HCT116 (cell line): ENCODE measurements around the gene SHKBP1.

Source experiments
- EZH2 ChIP-seq: fragments of 200-600 bp; sonication (generic); IDR thresholded peaks from 2 replicates; pipeline ENCODE4 v1.6.1; 2017; ENCODE audit warnings: antibody characterized with exemption, mixed run types
- POLR2AphosphoS5 ChIP-seq: IDR thresholded peaks from 2 replicates; pipeline ENCODE4 v1.6.1; 2011; ENCODE audit warnings: mild to moderate bottlenecking, low read depth, low read length, moderate library complexity
- SIN3A ChIP-seq: IDR thresholded peaks from 2 replicates; pipeline ENCODE4 v1.6.1; 2012; ENCODE audit warnings: low read depth
- TCF7L2 ChIP-seq: IDR thresholded peaks from 2 replicates; pipeline ENCODE4 v1.7.0; 2011; ENCODE audit warnings: borderline replicate concordance, inconsistent platforms; ENCODE audit not compliant: insufficient read depth, insufficient read length; ENCODE audit errors: extremely low read depth
- ZNF274 ChIP-seq: fragments of 200-500 bp; sonication (Bioruptor generic); IDR thresholded peaks from 2 replicates; pipeline ENCODE4 v1.6.1; 2014; ENCODE audit warnings: mild to moderate bottlenecking, low read depth, low read length, inconsistent platforms
- TF ChIP-seq, protein P1 (sequence below), 3 experiments: fragments of 200-600 bp in 1 of 3; sonication (generic) in 1 of 3; IDR thresholded peaks in 2 of 3; conservative IDR thresholded peaks in 1 of 3; 2 replicates each; pipeline ENCODE4 v1.5.1; 2012 to 2017; ENCODE audit warnings: low read depth in 2 of 3, low read length in 2 of 3, antibody characterized with exemption in 1 of 3, borderline replicate concordance in 1 of 3, control low read depth in 1 of 3, mild to moderate bottlenecking in 1 of 3, mixed read lengths in 1 of 3, mixed run types in 1 of 3, moderate library complexity in 1 of 3; ENCODE audit not compliant: insufficient read depth in 1 of 3
- TF ChIP-seq, protein P2 (sequence below): IDR thresholded peaks from 2 replicates; pipeline ENCODE4 v1.6.1; 2012

DNA sequence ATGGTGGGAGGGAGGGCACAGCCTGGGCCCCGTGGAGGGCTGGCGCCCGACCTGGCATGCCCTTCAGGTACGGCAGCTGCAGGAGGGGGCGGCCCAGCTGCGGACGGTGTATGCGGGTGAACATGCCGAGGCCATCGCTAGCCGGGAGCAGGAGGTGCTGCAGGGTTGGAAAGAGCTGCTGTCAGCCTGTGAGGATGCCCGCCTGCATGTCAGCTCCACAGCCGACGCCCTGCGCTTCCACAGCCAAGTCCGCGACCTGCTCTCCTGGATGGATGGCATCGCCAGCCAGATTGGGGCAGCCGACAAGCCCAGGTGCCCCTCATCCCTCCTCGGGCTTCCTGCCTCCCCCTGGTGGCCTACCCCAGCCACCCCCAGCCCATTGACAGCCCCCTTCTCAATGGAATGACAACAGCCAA, 16.6 kb upstream of the SHKBP1 start:
- TF ChIP-seq, protein P1, sequence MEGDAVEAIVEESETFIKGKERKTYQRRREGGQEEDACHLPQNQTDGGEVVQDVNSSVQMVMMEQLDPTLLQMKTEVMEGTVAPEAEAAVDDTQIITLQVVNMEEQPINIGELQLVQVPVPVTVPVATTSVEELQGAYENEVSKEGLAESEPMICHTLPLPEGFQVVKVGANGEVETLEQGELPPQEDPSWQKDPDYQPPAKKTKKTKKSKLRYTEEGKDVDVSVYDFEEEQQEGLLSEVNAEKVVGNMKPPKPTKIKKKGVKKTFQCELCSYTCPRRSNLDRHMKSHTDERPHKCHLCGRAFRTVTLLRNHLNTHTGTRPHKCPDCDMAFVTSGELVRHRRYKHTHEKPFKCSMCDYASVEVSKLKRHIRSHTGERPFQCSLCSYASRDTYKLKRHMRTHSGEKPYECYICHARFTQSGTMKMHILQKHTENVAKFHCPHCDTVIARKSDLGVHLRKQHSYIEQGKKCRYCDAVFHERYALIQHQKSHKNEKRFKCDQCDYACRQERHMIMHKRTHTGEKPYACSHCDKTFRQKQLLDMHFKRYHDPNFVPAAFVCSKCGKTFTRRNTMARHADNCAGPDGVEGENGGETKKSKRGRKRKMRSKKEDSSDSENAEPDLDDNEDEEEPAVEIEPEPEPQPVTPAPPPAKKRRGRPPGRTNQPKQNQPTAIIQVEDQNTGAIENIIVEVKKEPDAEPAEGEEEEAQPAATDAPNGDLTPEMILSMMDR (IDR thresholded peaks at IDR 0.05 in 2 of 3, conservative IDR thresholded peaks at IDR 0.05 in 1 of 3; ENCODE audit: borderline replicate concordance in 1 of 3, insufficient read depth in 1 of 3, low read depth in 2 of 3, low read length in 2 of 3) = no peak
- TF ChIP-seq TCF7L2 (no peak), ZNF274 (no peak), SIN3A (no peak), EZH2 (no peak), POLR2AphosphoS5 (no peak)
- TF ChIP-seq, protein P2, sequence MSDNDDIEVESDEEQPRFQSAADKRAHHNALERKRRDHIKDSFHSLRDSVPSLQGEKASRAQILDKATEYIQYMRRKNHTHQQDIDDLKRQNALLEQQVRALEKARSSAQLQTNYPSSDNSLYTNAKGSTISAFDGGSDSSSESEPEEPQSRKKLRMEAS = no peak
